Ovary (tissue), 3 donors: Measurements from ENCODE around the gene DOCK4.

ENCODE experiments used
- EP300 ChIP-seq: sonication (generic); formaldehyde crosslinking; IDR thresholded peaks from one replicate; pipeline ENCODE4 v1.6.1; 2017; ENCODE audit warnings: antibody characterized with exemption
- POLR2A ChIP-seq: fragments of 450-650 bp; IDR thresholded peaks from one replicate; pipeline ENCODE4 v1.6.1; 2017; ENCODE audit warnings: antibody characterized with exemption, mild to moderate bottlenecking, moderate library complexity
- TF ChIP-seq, protein P1 (sequence below), 3 donors: fragments of 450-650 bp in 2 of 3; fragments of 200-600 bp in 1 of 3; IDR thresholded peaks; one replicate each; pipeline versions ENCODE4 v1.5.1 to v1.8.0; 2016 to 2022; ENCODE audit warnings: antibody characterized with exemption in 3 of 3, mild to moderate bottlenecking in 1 of 3
- donor health status: DM: no; HTN: no; CAD: no.

DNA sequence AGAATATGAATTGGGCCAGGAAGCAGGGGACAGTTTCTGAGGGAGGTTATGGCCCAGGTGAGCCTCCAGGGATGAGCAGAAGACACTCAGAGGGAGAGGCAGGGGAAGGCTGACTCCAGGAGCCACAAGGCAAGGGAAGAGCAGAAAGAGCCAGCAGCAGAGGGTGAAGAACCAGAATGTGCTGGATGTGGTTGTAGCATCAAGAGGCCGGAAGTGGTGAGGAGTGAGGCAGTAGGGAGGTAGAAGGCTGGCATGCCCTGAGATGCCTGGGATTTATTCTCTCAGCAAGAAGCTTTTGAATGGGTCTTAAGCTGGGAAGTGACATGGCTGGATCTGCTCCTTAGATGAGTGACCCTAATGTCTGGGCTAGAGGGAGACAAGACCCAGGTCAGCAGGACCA lies 311.7 kb downstream of the DOCK4 start:
- TF ChIP-seq, protein P1, sequence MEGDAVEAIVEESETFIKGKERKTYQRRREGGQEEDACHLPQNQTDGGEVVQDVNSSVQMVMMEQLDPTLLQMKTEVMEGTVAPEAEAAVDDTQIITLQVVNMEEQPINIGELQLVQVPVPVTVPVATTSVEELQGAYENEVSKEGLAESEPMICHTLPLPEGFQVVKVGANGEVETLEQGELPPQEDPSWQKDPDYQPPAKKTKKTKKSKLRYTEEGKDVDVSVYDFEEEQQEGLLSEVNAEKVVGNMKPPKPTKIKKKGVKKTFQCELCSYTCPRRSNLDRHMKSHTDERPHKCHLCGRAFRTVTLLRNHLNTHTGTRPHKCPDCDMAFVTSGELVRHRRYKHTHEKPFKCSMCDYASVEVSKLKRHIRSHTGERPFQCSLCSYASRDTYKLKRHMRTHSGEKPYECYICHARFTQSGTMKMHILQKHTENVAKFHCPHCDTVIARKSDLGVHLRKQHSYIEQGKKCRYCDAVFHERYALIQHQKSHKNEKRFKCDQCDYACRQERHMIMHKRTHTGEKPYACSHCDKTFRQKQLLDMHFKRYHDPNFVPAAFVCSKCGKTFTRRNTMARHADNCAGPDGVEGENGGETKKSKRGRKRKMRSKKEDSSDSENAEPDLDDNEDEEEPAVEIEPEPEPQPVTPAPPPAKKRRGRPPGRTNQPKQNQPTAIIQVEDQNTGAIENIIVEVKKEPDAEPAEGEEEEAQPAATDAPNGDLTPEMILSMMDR (IDR thresholded peaks at IDR 0.05) = no peak
- TF ChIP-seq POLR2A (no peak), EP300 (no peak)
